Left renal pelvis (tissue), 4 donors: Measurements from ENCODE around the gene SWSAP1. TPM values are rescaled to one million over a fixed set of nuclear protein-coding genes. Genes with fewer than 3 reads are reported as not detected.
"Not testable (repeated sequence)": the region's sequence is repeated elsewhere in the genome, so short reads cannot be mapped to it uniquely, and the experiment has no call there.

Experiments used
- DNase-seq, 4 donors: peaks; one replicate each; pipeline ENCODE4 v3.0.0-alpha.2; 2013; ENCODE audit warnings: low read depth in 4 of 4, low spot score in 3 of 4
- polyA plus RNA-seq, 4 donors: library from polyadenylated mRNA; unstranded; fragments of 120-200 nt; gene quantifications; one replicate each; pipeline ENCODE4 v1.2.1, GENCODE V29; 2013; ENCODE audit not compliant: insufficient read length in 4 of 4

Gene SWSAP1
- polyA plus RNA-seq, 4 donors: 2.5 to 3.7 (median 3.0) TPM

GRCh38 chr19:11406703-11407236, 32.3 kb downstream of the SWSAP1 start:
- DNase-seq: not testable (repeated sequence)

GRCh38 chr19:11408591-11408990, 34.1 kb downstream of the SWSAP1 start:
- DNase-seq: no peak

- no peak for DNase-seq
These were observed 36.2 kb downstream of the SWSAP1 start for GRCh38 chr19:11410682-11411081.

GRCh38 chr19:11414544-11414943, 40.1 kb downstream of the SWSAP1 start:
- DNase-seq: no peak

GRCh38 chr19:11416346-11417052, 42.0 kb downstream of the SWSAP1 start:
- no peak for DNase-seq

- DNase-seq: no peak
These were observed 43.7 kb downstream of the SWSAP1 start for GRCh38 chr19:11418094-11418548.

GRCh38 chr19:11418549-11419506, 44.4 kb downstream of the SWSAP1 start, which contains the start of gene RGL3:
RGL3 (minus strand) TSS chr19:11419314; CDS start chr19:11419278, 36 bp downstream.
- DNase-seq: no peak

- no peak for DNase-seq
These were observed 46.2 kb downstream of the SWSAP1 start for GRCh38 chr19:11420429-11421370.

GRCh38 chr19:11421371-11422098, 47.1 kb downstream of the SWSAP1 start:
- DNase-seq: no peak

- DNase-seq: no peak
These were observed 47.9 kb downstream of the SWSAP1 start for GRCh38 chr19:11422163-11423065.

GRCh38 chr19:11423164-11423790, 48.8 kb downstream of the SWSAP1 start:
- DNase-seq: no peak

GRCh38 chr19:11423791-11424181, 49.3 kb downstream of the SWSAP1 start:
- DNase-seq: no peak

Other genes with a start within 250 kb of the SWSAP1 start
- gene SPC24, start 218.9 kb upstream of the SWSAP1 start, polyA plus RNA-seq: 10 to 100 TPM; 15.8 to 20.0 (median 17.9) TPM
- 100 to 1,000 TPM; 110 to 199 (median 130) TPM for gene KANK2, start 177.1 kb upstream of the SWSAP1 start, polyA plus RNA-seq
- under 1 TPM; 0.32 to 0.56 (median 0.48) TPM for gene ANGPTL8, start 135.0 kb upstream of the SWSAP1 start, polyA plus RNA-seq
- gene DOCK6, start 112.1 kb upstream of the SWSAP1 start, polyA plus RNA-seq: 10 to 100 TPM; 29.6 to 56.0 (median 40.2) TPM
- not detected for gene TSPAN16, start 78.5 kb upstream of the SWSAP1 start, polyA plus RNA-seq
- gene RAB3D, start 35.0 kb upstream of the SWSAP1 start, polyA plus RNA-seq: 10 to 100 TPM in 3 of 4 donors, 1 to 10 TPM in 1; 8.6 to 18.4 (median 17.0) TPM
- gene TMEM205, start 28.4 kb upstream of the SWSAP1 start, polyA plus RNA-seq: 100 to 1,000 TPM in 3 of 4 donors, 10 to 100 TPM in 1; 64.3 to 142 (median 122) TPM
- 10 to 100 TPM; 19.0 to 43.4 (median 23.4) TPM for gene CCDC159, start 28.1 kb upstream of the SWSAP1 start, polyA plus RNA-seq
- 10 to 100 TPM; 10.5 to 30.4 (median 17.1) TPM for gene PLPPR2, start 19.2 kb upstream of the SWSAP1 start, polyA plus RNA-seq
- gene EPOR, start 9.6 kb downstream of the SWSAP1 start, polyA plus RNA-seq: 10 to 100 TPM in 3 of 4 donors, 1 to 10 TPM in 1; 6.3 to 41.9 (median 20.9) TPM
- gene RGL3, start 44.6 kb downstream of the SWSAP1 start, polyA plus RNA-seq: 100 to 1,000 TPM in 1 of 4 donors, 10 to 100 TPM in 2, 1 to 10 TPM in 1; 1.7 to 148 (median 71.4) TPM
- 1 to 10 TPM in 3 of 4 donors, under 1 TPM in 1; 0.56 to 2.6 (median 1.5) TPM for gene ODAD3, start 60.5 kb downstream of the SWSAP1 start, polyA plus RNA-seq
- gene PRKCSH, start 61.0 kb downstream of the SWSAP1 start, polyA plus RNA-seq: 100 to 1,000 TPM; 306 to 374 (median 342) TPM
- gene ELAVL3, start 106.4 kb downstream of the SWSAP1 start, polyA plus RNA-seq: under 1 TPM; 0.13 to 0.53 (median 0.22) TPM
- 10 to 100 TPM in 1 of 4 donors, 1 to 10 TPM in 3; 6.9 to 12.5 (median 8.3) TPM for gene ZNF653, start 131.2 kb downstream of the SWSAP1 start, polyA plus RNA-seq
- 10 to 100 TPM; 33.6 to 42.2 (median 37.8) TPM for gene ECSIT, start 154.5 kb downstream of the SWSAP1 start, polyA plus RNA-seq
- 10 to 100 TPM in 1 of 4 donors, 1 to 10 TPM in 3; 2.6 to 10.6 (median 4.0) TPM for gene CNN1, start 164.2 kb downstream of the SWSAP1 start, polyA plus RNA-seq
- 10 to 100 TPM; 42.2 to 59.9 (median 49.7) TPM for gene ELOF1, start 184.6 kb downstream of the SWSAP1 start, polyA plus RNA-seq
- gene ACP5, start 203.0 kb downstream of the SWSAP1 start, polyA plus RNA-seq: 10 to 100 TPM in 1 of 4 donors, 1 to 10 TPM in 3; 3.9 to 16.0 (median 9.1) TPM
- gene ZNF627, start 222.8 kb downstream of the SWSAP1 start, polyA plus RNA-seq: 10 to 100 TPM; 33.0 to 50.7 (median 42.9) TPM